HepG2 (cell line): Measurements from ENCODE around the gene ENTPD2. TPM values are rescaled to one million over a fixed set of nuclear protein-coding genes. Genes with fewer than 3 reads are reported as not detected.
"Not testable (repeated sequence)": the region's sequence is repeated elsewhere in the genome, so short reads cannot be mapped to it uniquely, and the experiment has no call there.

Source experiments
- ATAC-seq: fragments of 200-7000 bp; cut with Tn5 transposase; 3 replicates; pipeline ENCODE4 v1.9.1; 2020; ENCODE audit warnings: mild to moderate bottlenecking, moderate library complexity
- BruUV-seq: library from RNA; stranded (reverse); fragments of 400-500 nt; replicated peaks from 2 replicates; lab custom pipeline; 2021; lab: Mats Ljungman, UMichigan
- CTCF ChIA-PET: fragments of 300-600 bp; formaldehyde crosslinking; extraction: SDS; loops from one replicate; lab custom pipeline; 2021; ENCODE audit warnings: low total read pairs, inconsistent platforms, low intra/inter-chr PET ratio; lab: Yijun Ruan, JAX
- POLR2A ChIA-PET: fragments of 350-600 bp; sonication (Branson Sonifier 250); formaldehyde crosslinking; loops from one replicate; lab custom pipeline; 2020; ENCODE audit warnings: antibody characterized with exemption, inconsistent platforms; lab: Yijun Ruan, JAX
- DNase-seq: peaks from one replicate; pipeline ENCODE4 v3.0.0-alpha.2; 2015; ENCODE audit warnings: low spot score
- FAIRE-seq: peaks from 3 replicates; lab custom pipeline; 2011; peaks lifted over from hg19 to GRCh38; lab: Jason Lieb, UNC
- H2AFZ ChIP-seq: one replicate; pipeline ENCODE4 v1.6.1; 2011; ENCODE audit warnings: low read length, inconsistent platforms
- H3K27ac ChIP-seq: fragments of 300-600 bp; 3 replicates; pipeline ENCODE4 v1.8.0; 2011; ENCODE audit warnings: mixed run types, mild to moderate bottlenecking, mixed read lengths, low read length, inconsistent platforms; ENCODE audit not compliant: insufficient read depth; ENCODE audit errors: extremely low read length
- H3K27me3 ChIP-seq, 2 experiments: fragments of 200-600 bp in 1 of 2; 2 replicates in 1 of 2; 3 replicates in 1 of 2; pipeline versions ENCODE4 v1.6.0 to v1.8.0; 2011; ENCODE audit warnings: low read length in 2 of 2, mild to moderate bottlenecking in 2 of 2, moderate library complexity in 2 of 2, inconsistent platforms in 1 of 2; ENCODE audit not compliant: insufficient read depth in 2 of 2, control insufficient read depth in 1 of 2
- H3K36me3 ChIP-seq, 2 experiments: fragments of 200-600 bp in 1 of 2; replicated peaks in 1 of 2; 2 replicates in 1 of 2; 3 replicates in 1 of 2; pipeline versions ENCODE4 v1.5.1 to v1.8.0; 2011; ENCODE audit warnings: low read length in 2 of 2, inconsistent platforms in 1 of 2; ENCODE audit not compliant: insufficient read depth in 2 of 2, control insufficient read depth in 1 of 2
- H3K4me1 ChIP-seq: 2 replicates; pipeline ENCODE4 v1.5.1; 2012; ENCODE audit warnings: low read length, inconsistent platforms; ENCODE audit not compliant: insufficient read depth
- H3K4me2 ChIP-seq: 2 replicates; pipeline ENCODE4 v1.6.0; 2011; ENCODE audit warnings: low read depth, low read length, inconsistent platforms
- H3K4me3 ChIP-seq, 3 experiments: fragments of 200-600 bp in 1 of 3; sonication (generic), shearing (Covaris generic) in 1 of 3; replicated peaks in 1 of 3; 2 replicates each; pipeline ENCODE4 v1.5.1; 2011 to 2016; ENCODE audit warnings: low read length in 3 of 3, inconsistent platforms in 2 of 3, low read depth in 2 of 3, mild to moderate bottlenecking in 2 of 3, control low read depth in 1 of 3, mixed read lengths in 1 of 3; ENCODE audit not compliant: insufficient read depth in 1 of 3
- H3K79me2 ChIP-seq: one replicate; pipeline ENCODE4 v1.6.1; 2011; ENCODE audit warnings: low read length, inconsistent platforms; ENCODE audit not compliant: insufficient read depth
- H3K9ac ChIP-seq: 2 replicates; pipeline ENCODE4 v1.6.0; 2011; ENCODE audit warnings: mild to moderate bottlenecking, low read depth, low read length, inconsistent platforms; ENCODE audit not compliant: insufficient read depth
- H3K9me3 ChIP-seq: 2 replicates; pipeline ENCODE4 v1.5.1; 2012; ENCODE audit warnings: mild to moderate bottlenecking, low read length
- H4K20me1 ChIP-seq: 2 replicates; pipeline ENCODE4 v1.6.0; 2011; ENCODE audit warnings: inconsistent platforms, mild to moderate bottlenecking, low read length, moderate library complexity; ENCODE audit not compliant: insufficient read depth
- AGO2 ChIP-seq: fragments of 200-400 bp; formaldehyde crosslinking; optimal IDR thresholded peaks from 2 replicates; pipeline ENCODE3; 2017; ENCODE audit warnings: mild to moderate bottlenecking, low read depth, low read length, moderate library complexity
- AKAP8 ChIP-seq: sonication (generic); formaldehyde crosslinking; IDR thresholded peaks from 2 replicates; pipeline ENCODE4 v1.5.1; 2020; ENCODE audit warnings: mild to moderate bottlenecking, missing genetic modification reagents
- ETV5 ChIP-seq: IDR thresholded peaks from 2 replicates; pipeline ENCODE4 v1.6.1; 2018; ENCODE audit warnings: missing biosample characterization, missing genetic modification reagents, inconsistent platforms, borderline replicate concordance
- MAF1 ChIP-seq: sonication (generic); formaldehyde crosslinking; IDR thresholded peaks from 2 replicates; pipeline ENCODE4 v1.5.0; 2020; ENCODE audit warnings: missing genetic modification reagents, borderline replicate concordance
- NAIF1 ChIP-seq: sonication (generic); formaldehyde crosslinking; IDR thresholded peaks from 2 replicates; pipeline ENCODE4 v1.5.0; 2020; ENCODE audit warnings: mild to moderate bottlenecking, missing genetic modification reagents, borderline replicate concordance
- NONO ChIP-seq, 2 experiments: fragments of 450-650 bp in 1 of 2; sonication (generic) in 1 of 2; formaldehyde crosslinking in 1 of 2; IDR thresholded peaks in 1 of 2; conservative IDR thresholded peaks in 1 of 2; 2 replicates each; pipeline versions ENCODE4 v1.6.1 to v1.8.0; 2017 to 2022; ENCODE audit warnings: mild to moderate bottlenecking in 1 of 2, missing genetic modification reagents in 1 of 2, moderate library complexity in 1 of 2
- POLR2G ChIP-seq: fragments of 200-400 bp; formaldehyde crosslinking; IDR thresholded peaks from 2 replicates; pipeline ENCODE4 v1.6.1; 2018; ENCODE audit warnings: mild to moderate bottlenecking, low read depth, low read length, moderate library complexity
- ZBTB33 ChIP-seq: sonication (generic); formaldehyde crosslinking; IDR thresholded peaks from 2 replicates; pipeline ENCODE4 v1.4.0; 2020; ENCODE audit warnings: missing genetic modification reagents
- ZFP90 ChIP-seq: sonication (generic); formaldehyde crosslinking; IDR thresholded peaks from 2 replicates; pipeline ENCODE4 v1.8.0; 2022; ENCODE audit warnings: missing genetic modification reagents, mild to moderate bottlenecking, inconsistent platforms, borderline replicate concordance
- ZNF326 ChIP-seq: sonication (generic); formaldehyde crosslinking; IDR thresholded peaks from 2 replicates; pipeline ENCODE4 v1.4.0; 2020; ENCODE audit warnings: missing genetic modification reagents, borderline replicate concordance
- ZNF343 ChIP-seq: sonication (generic); formaldehyde crosslinking; IDR thresholded peaks from 2 replicates; pipeline ENCODE4 v1.4.0; 2020; ENCODE audit warnings: mild to moderate bottlenecking, missing genetic modification reagents
- ZNF510 ChIP-seq: sonication (generic); formaldehyde crosslinking; IDR thresholded peaks from 2 replicates; pipeline ENCODE4 v1.4.0; 2020; ENCODE audit warnings: low read depth, mild to moderate bottlenecking, missing genetic modification reagents
- ZNF652 ChIP-seq: IDR thresholded peaks from 2 replicates; pipeline ENCODE4 v1.6.1; 2016; ENCODE audit warnings: low read depth, borderline replicate concordance
- ZNF7 ChIP-seq: IDR thresholded peaks from 2 replicates; pipeline ENCODE4 v1.6.1; 2016; ENCODE audit warnings: missing biosample characterization, missing genetic modification reagents
- WGBS: methylation state at CpG from one replicate; pipeline ENCODE4 v1.1.6; 2017; ENCODE audit warnings: low lambda C conversion rate; 5-methylcytosine and 5-hydroxymethylcytosine counted together
- in situ Hi-C: cut with HindIII; loops from 2 replicates; pipeline ENCODE4 v1.10.0; 2017; ENCODE audit warnings: low pct_unique_long_range_greater_than_20kb; ENCODE audit not compliant: extremely low pct_ligation_motif_present
- intact Hi-C: fragments of 100-400 bp; cut with micrococcal nuclease; formaldehyde crosslinking; loops from one replicate; pipeline ENCODE4 v1.10.0; 2022; ENCODE audit not compliant: unreplicated experiment
- polyA plus RNA-seq, 8 experiments: library from polyadenylated mRNA; depleted of rRNA in 3 of 8; stranded (reverse) in 7 of 8; unstranded in 1 of 8; fragments of >200 nt; fragmentation: Illumina TruSeq in 4 of 8; extraction: Trizol in 4 of 8; gene quantifications; 2 replicates each; pipeline versions ENCODE4 v1.2.1 to v1.2.3, GENCODE V29; 2011 to 2016; ENCODE audit warnings: low read depth in 4 of 8, missing spikeins in 1 of 8, mixed read lengths in 1 of 8; ENCODE audit not compliant: insufficient read depth in 1 of 8
- total RNA-seq, 5 experiments: library from RNA; depleted of rRNA; stranded (reverse); fragments of >200 nt; fragmentation: Illumina TruSeq; extraction: Trizol; gene quantifications; 2 replicates each; pipeline ENCODE4 v1.2.3, GENCODE V29; 2016; ENCODE audit warnings: low read depth in 1 of 5

The ENTPD2 gene
- total and polyA plus RNA-seq, 2 of the 13 experiments (the other 11 are each of a cell fraction or from before 2014, with no cell fraction given) = 0.95 to 3.2 TPM

- BruUV-seq, intact Hi-C loops, ATAC-seq, H3K27me3 ChIP-seq, H3K9me3 ChIP-seq, H3K4me2 ChIP-seq, CTCF ChIA-PET, H3K4me3 ChIP-seq, POLR2A ChIA-PET, H2AFZ ChIP-seq, FAIRE-seq, DNase-seq, H4K20me1 ChIP-seq, H3K27ac ChIP-seq, H3K9ac ChIP-seq, in situ Hi-C loops, H3K79me2 ChIP-seq: not testable (repeated sequence)
- WGBS = 69% methylated on average over 2 of the region's 9 CpGs
- TF ChIP-seq ZNF652 (CRISPR knock-in tag) = 0 out of 2 replicates have a peak, but pooled peaks have one; percentile 37
- peak; percentile 40; the same call in 1 of the 2 replicates for TF ChIP-seq POLR2G
- Histone ChIP-seq H3K4me1 (peaks cover 25% of the 10 kb centered on the region), H3K36me3 (peaks cover 3 to 16% of the 10 kb centered on the region in 2 experiments; a peak in 2 of 5 replicates)
Observed at GRCh38 chr9:137062798-137063197, 8.9 kb upstream of the ENTPD2 start.

GRCh38 chr9:137062384-137062783 lies 8.5 kb upstream of the ENTPD2 start:
- H3K4me3 ChIP-seq = no peak overlapping the region
- no peak overlapping the region for H3K4me2 ChIP-seq
- H3K4me1 ChIP-seq = peaks cover 25% of the 10 kb centered on the region
- H3K9me3 ChIP-seq = no peaks in the 10 kb centered on the region
- WGBS = 85% methylated on average over 5 of the region's 15 CpGs
- intact Hi-C loops = no loop called here
- DNase-seq (no peak), ATAC-seq (no peak), FAIRE-seq (no peak)
- peaks cover 3 to 16% of the 10 kb centered on the region in 2 experiments; a peak in 2 of 5 replicates for H3K36me3 ChIP-seq
- TSS peak; percentile 56 for BruUV-seq
- ChIA-PET CTCF (no interaction called here), POLR2A (no interaction called here)
- TF ChIP-seq NONO (IDR thresholded peaks at IDR 0.05) (no peak), NONO (CRISPR knock-in tag; conservative IDR thresholded peaks at IDR 0.05) (0 out of 2 replicates have a peak, but pooled peaks have one; percentile 30), ZNF343 (no peak), ZBTB33 (CRISPR knock-in tag) (peak; percentile 71), ZFP90 (no peak), ZNF510 (no peak), ETV5 (CRISPR knock-in tag) (peak; percentile 21; the same call in 1 of the 2 replicates), AKAP8 (CRISPR knock-in tag) (peak; percentile 78; the same call in 1 of the 2 replicates), AGO2 (peak; percentile 47), ZNF7 (CRISPR knock-in tag) (peak; percentile 91), ZNF326 (CRISPR knock-in tag) (peak; percentile 50; the same call in 1 of the 2 replicates), NAIF1 (CRISPR knock-in tag) (no peak), MAF1 (CRISPR knock-in tag) (no peak)
- H2AFZ ChIP-seq = no peak overlapping the region
- no peak overlapping the region for H3K9ac ChIP-seq
- H3K27me3 ChIP-seq = no peaks in the 10 kb centered on the region
- H4K20me1 ChIP-seq = no peaks in the 10 kb centered on the region
- H3K79me2 ChIP-seq = no peaks in the 10 kb centered on the region
- H3K27ac ChIP-seq = no peak overlapping the region
- in situ Hi-C loops = no loop called here
